ENCODE data around the gene SPEF1. TPM values are rescaled to one million over a fixed set of nuclear protein-coding genes. Genes with fewer than 3 reads are reported as not detected.
A peak's percentile ranks its signal among the peaks of the same experiment; 100 is the strongest.

Gene SPEF1
- total RNA-seq, 2 donors from 2014 or later = not detected

GRCh38 chr20:3818155-3819151 is 37.2 kb upstream of the SPEF1 start:
- peak; percentile 86 for DNase-seq
- peaks cover 9% of the 10 kb centered on the region for H3K36me3 ChIP-seq
- H3K27me3 ChIP-seq = no peaks in the 10 kb centered on the region
- H3K4me3 ChIP-seq = no peak overlapping the region
- H3K9ac ChIP-seq (ENCODE audit: low read depth in 2 of 2, low read length in 2 of 2) = peak overlapping the region in 1 of 2 donors; percentile 53
- intact Hi-C loops (cut with DNase I) = no loop called here
- H3K27ac ChIP-seq = peak overlapping the region; percentile 56
- peaks cover 12% of the 10 kb centered on the region for H3K4me1 ChIP-seq
- H3K9me3 ChIP-seq = no peaks in the 10 kb centered on the region
- TF ChIP-seq, protein P1, sequence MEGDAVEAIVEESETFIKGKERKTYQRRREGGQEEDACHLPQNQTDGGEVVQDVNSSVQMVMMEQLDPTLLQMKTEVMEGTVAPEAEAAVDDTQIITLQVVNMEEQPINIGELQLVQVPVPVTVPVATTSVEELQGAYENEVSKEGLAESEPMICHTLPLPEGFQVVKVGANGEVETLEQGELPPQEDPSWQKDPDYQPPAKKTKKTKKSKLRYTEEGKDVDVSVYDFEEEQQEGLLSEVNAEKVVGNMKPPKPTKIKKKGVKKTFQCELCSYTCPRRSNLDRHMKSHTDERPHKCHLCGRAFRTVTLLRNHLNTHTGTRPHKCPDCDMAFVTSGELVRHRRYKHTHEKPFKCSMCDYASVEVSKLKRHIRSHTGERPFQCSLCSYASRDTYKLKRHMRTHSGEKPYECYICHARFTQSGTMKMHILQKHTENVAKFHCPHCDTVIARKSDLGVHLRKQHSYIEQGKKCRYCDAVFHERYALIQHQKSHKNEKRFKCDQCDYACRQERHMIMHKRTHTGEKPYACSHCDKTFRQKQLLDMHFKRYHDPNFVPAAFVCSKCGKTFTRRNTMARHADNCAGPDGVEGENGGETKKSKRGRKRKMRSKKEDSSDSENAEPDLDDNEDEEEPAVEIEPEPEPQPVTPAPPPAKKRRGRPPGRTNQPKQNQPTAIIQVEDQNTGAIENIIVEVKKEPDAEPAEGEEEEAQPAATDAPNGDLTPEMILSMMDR (IDR thresholded peaks at IDR 0.05) = peak; percentile 67

GRCh38 chr20:3815703-3816315 is 34.6 kb upstream of the SPEF1 start:
- no peaks in the 10 kb centered on the region for H3K36me3 ChIP-seq
- intact Hi-C loops (cut with DNase I) = loop anchor here (2.0 kb wide), 1 partner anchor 27 kb away; no protein-coding TSS in a partner anchor
- no peak overlapping the region for H3K4me3 ChIP-seq
- H3K4me1 ChIP-seq = peaks cover 25% of the 10 kb centered on the region
- no peak overlapping the region for H3K27ac ChIP-seq
- no peak overlapping the region for H3K9ac ChIP-seq (ENCODE audit: low read depth in 2 of 2, low read length in 2 of 2)
- TF ChIP-seq, protein P1 (IDR thresholded peaks at IDR 0.05) = no peak
- no peaks in the 10 kb centered on the region for H3K27me3 ChIP-seq
- no peaks in the 10 kb centered on the region for H3K9me3 ChIP-seq
- no peak for DNase-seq

GRCh38 chr20:3814928-3815495 is 33.8 kb upstream of the SPEF1 start:
- Histone ChIP-seq H3K9ac (ENCODE audit: low read depth in 2 of 2, low read length in 2 of 2) (no peak overlapping the region), H3K4me3 (no peak overlapping the region), H3K9me3 (no peaks in the 10 kb centered on the region), H3K4me1 (peaks cover 29% of the 10 kb centered on the region), H3K27ac (no peak overlapping the region), H3K27me3 (no peaks in the 10 kb centered on the region), H3K36me3 (no peaks in the 10 kb centered on the region)
- no peak for DNase-seq
- intact Hi-C loops (cut with DNase I) = no loop called here
- TF ChIP-seq, protein P1 (IDR thresholded peaks at IDR 0.05) = no peak

- no peak for DNase-seq
- TF ChIP-seq, protein P1 (IDR thresholded peaks at IDR 0.05) = no peak
- intact Hi-C loops (cut with DNase I) = no loop called here
- H3K4me3 ChIP-seq = no peak overlapping the region
- no peaks in the 10 kb centered on the region for H3K36me3 ChIP-seq
- H3K4me1 ChIP-seq = peaks cover 29% of the 10 kb centered on the region
- H3K9ac ChIP-seq (ENCODE audit: low read depth in 2 of 2, low read length in 2 of 2) = peak overlapping the region in 1 of 2 donors; percentile 70
- H3K9me3 ChIP-seq = no peaks in the 10 kb centered on the region
- H3K27me3 ChIP-seq = no peaks in the 10 kb centered on the region
- peak overlapping the region; percentile 90 for H3K27ac ChIP-seq
Measured at GRCh38 chr20:3813848-3814581, 32.8 kb upstream of the SPEF1 start.

Measured in colonic mucosa (tissue), 4 donors.